HG03045 (cell line): ENCODE measurements around the gene RNF175.
A peak's percentile ranks its signal among the peaks of the same experiment; 100 is the strongest.

Experiments used
- ATAC-seq: cut with Tn5 transposase; IDR thresholded peaks from one replicate; pipeline ENCODE4 v1.9.1; 2021; ENCODE audit warnings: mild to moderate bottlenecking, moderate library complexity; ENCODE audit not compliant: unreplicated experiment

RNF175 gene

GRCh38 chr4:153785910-153786721 is 26.3 kb upstream of the RNF175 start:
- ATAC-seq = no peak

GRCh38 chr4:153784166-153784699 is 24.4 kb upstream of the RNF175 start:
- no peak for ATAC-seq

- ATAC-seq = no peak
Measured at GRCh38 chr4:153782581-153782980, 22.8 kb upstream of the RNF175 start.

GRCh38 chr4:153781717-153782416 is 22.0 kb upstream of the RNF175 start:
- no peak for ATAC-seq

GRCh38 chr4:153781280-153781679 is 21.5 kb upstream of the RNF175 start:
- no peak for ATAC-seq

GRCh38 chr4:153780876-153781275 is 21.1 kb upstream of the RNF175 start:
- peak; percentile 76 for ATAC-seq

GRCh38 chr4:153780221-153780620 is 20.4 kb upstream of the RNF175 start:
- ATAC-seq = no peak

- ATAC-seq = no peak
Measured at GRCh38 chr4:153778383-153778782, 18.6 kb upstream of the RNF175 start.

GRCh38 chr4:153777421-153777820 is 17.6 kb upstream of the RNF175 start:
- ATAC-seq = no peak

GRCh38 chr4:153776601-153777000 is 16.8 kb upstream of the RNF175 start:
- ATAC-seq = no peak

GRCh38 chr4:153773236-153773690 is 13.4 kb upstream of the RNF175 start:
- ATAC-seq = no peak

- ATAC-seq = no peak
Measured at GRCh38 chr4:153771046-153771445, 11.2 kb upstream of the RNF175 start.

- ATAC-seq = no peak
Measured at GRCh38 chr4:153766758-153767157, 6.9 kb upstream of the RNF175 start.

GRCh38 chr4:153765894-153766293 is 6.1 kb upstream of the RNF175 start:
- no peak for ATAC-seq

GRCh38 chr4:153764601-153765368 is 5.0 kb upstream of the RNF175 start:
- ATAC-seq = no peak

- no peak for ATAC-seq
Measured at GRCh38 chr4:153763404-153763803, 3.6 kb upstream of the RNF175 start.

- ATAC-seq = no peak
Measured at GRCh38 chr4:153758688-153759406, 977 bp downstream of the RNF175 start.

GRCh38 chr4:153758136-153758535 is 1.7 kb downstream of the RNF175 start:
- no peak for ATAC-seq

GRCh38 chr4:153757407-153757806 is 2.4 kb downstream of the RNF175 start:
- ATAC-seq = no peak

- no peak for ATAC-seq
Measured at GRCh38 chr4:153755186-153755585, 4.6 kb downstream of the RNF175 start.
